H1 (cell line): ENCODE data around the gene NHEJ1. TPM values are rescaled to one million over a fixed set of nuclear protein-coding genes. Genes with fewer than 3 reads are reported as not detected.

Experiments used
- CTCF ChIA-PET: fragments of 300-600 bp; sonication (Branson Sonifier 250); formaldehyde crosslinking; loops from one replicate; lab custom pipeline; 2021; ENCODE audit not compliant: partially characterized antibody; lab: Charles Lee
- POLR2A ChIA-PET: fragments of 300-600 bp; sonication (Branson Sonifier 250); formaldehyde crosslinking; loops from one replicate; lab custom pipeline; 2021; ENCODE audit warnings: inconsistent platforms; ENCODE audit not compliant: partially characterized antibody; lab: Charles Lee
- DNase-seq, 2 experiments: peaks; one replicate each; pipeline versions ENCODE4 v3.0.0 to v3.0.0-alpha.2; 2010 to 2022; ENCODE audit warnings: low spot score in 2 of 2, low read depth in 1 of 2, mixed read lengths in 1 of 2
- FAIRE-seq: peaks from 2 replicates; lab custom pipeline; 2011; peaks lifted over from hg19 to GRCh38; lab: Jason Lieb, UNC
- H2AFZ ChIP-seq: 2 replicates; pipeline ENCODE4 v1.8.1; 2012; ENCODE audit warnings: low read length, inconsistent platforms
- H2AK5ac ChIP-seq: 2 replicates; pipeline ENCODE4 v1.6.1; 2013; ENCODE audit warnings: low read depth, low read length
- H2BK120ac ChIP-seq: replicated peaks from 2 replicates; pipeline ENCODE3; 2013; ENCODE audit warnings: low read depth, low read length, inconsistent platforms
- H2BK12ac ChIP-seq: 2 replicates; pipeline ENCODE4 v1.6.1; 2013; ENCODE audit warnings: low read depth, low read length
- H2BK15ac ChIP-seq: 2 replicates; pipeline ENCODE4 v1.6.1; 2013; ENCODE audit warnings: low read length
- H2BK20ac ChIP-seq: 2 replicates; pipeline ENCODE4 v1.6.1; 2013; ENCODE audit warnings: low read length
- H2BK5ac ChIP-seq: 2 replicates; pipeline ENCODE4 v1.6.1; 2013; ENCODE audit warnings: low read depth, low read length
- H3K14ac ChIP-seq: 2 replicates; pipeline ENCODE4 v1.6.1; 2013; ENCODE audit warnings: inconsistent platforms; ENCODE audit not compliant: insufficient read length
- H3K18ac ChIP-seq: 2 replicates; pipeline ENCODE4 v1.6.1; 2013; ENCODE audit warnings: low read length; ENCODE audit errors: extremely low read depth
- H3K23ac ChIP-seq: 2 replicates; pipeline ENCODE4 v1.6.1; 2013; ENCODE audit warnings: inconsistent platforms; ENCODE audit not compliant: insufficient read length
- H3K23me2 ChIP-seq: 2 replicates; pipeline ENCODE4 v1.6.1; 2013; ENCODE audit warnings: low read depth, low read length
- H3K27ac ChIP-seq: 2 replicates; pipeline ENCODE4 v1.6.1; 2011; ENCODE audit warnings: low read depth, low read length, inconsistent platforms
- H3K27me3 ChIP-seq, 4 experiments: replicated peaks in 1 of 4; 1 replicate in 1 of 4; 2 replicates in 3 of 4; pipeline versions ENCODE4 v1.6.1 to v1.8.1; 2011 to 2013; ENCODE audit warnings: low read length in 3 of 4, mild to moderate bottlenecking in 3 of 4, inconsistent platforms in 2 of 4, mixed read lengths in 2 of 4, moderate library complexity in 1 of 4; ENCODE audit not compliant: control insufficient read depth in 3 of 4, insufficient read depth in 3 of 4; ENCODE audit errors: extremely low read depth in 1 of 4
- H3K36me3 ChIP-seq, 4 experiments: 2 replicates each; pipeline versions ENCODE4 v1.6.1 to v1.8.1; 2011 to 2013; ENCODE audit warnings: mild to moderate bottlenecking in 4 of 4, low read length in 3 of 4, moderate library complexity in 2 of 4, control low read depth in 1 of 4, inconsistent platforms in 1 of 4; ENCODE audit not compliant: insufficient read depth in 4 of 4, control insufficient read depth in 2 of 4
- H3K4ac ChIP-seq: replicated peaks from 2 replicates; pipeline ENCODE3; 2013; ENCODE audit warnings: low read length, low read depth, mixed read lengths, inconsistent platforms; ENCODE audit not compliant: insufficient read length
- H3K4me1 ChIP-seq, 4 experiments: replicated peaks in 1 of 4; 1 replicate in 1 of 4; 2 replicates in 3 of 4; pipeline versions ENCODE4 v1.6.1 to v1.8.1; 2011 to 2013; ENCODE audit warnings: low read length in 3 of 4, inconsistent platforms in 2 of 4, mixed read lengths in 1 of 4; ENCODE audit not compliant: insufficient read depth in 4 of 4, control insufficient read depth in 3 of 4
- H3K4me2 ChIP-seq, 2 experiments: 2 replicates each; pipeline versions ENCODE4 v1.6.1 to v1.8.1; 2011 to 2013; ENCODE audit warnings: low read depth in 2 of 2, low read length in 2 of 2, control low read depth in 1 of 2, inconsistent platforms in 1 of 2, mild to moderate bottlenecking in 1 of 2; ENCODE audit not compliant: insufficient read depth in 1 of 2
- H3K4me3 ChIP-seq, 4 experiments: fragments of 200-600, 300-600 bp in 1 of 4; sonication (generic), shearing (Covaris generic), sonication (Bioruptor Twin) in 1 of 4; 2 replicates each; pipeline versions ENCODE4 v1.5.1 to v1.8.1; 2011 to 2016; ENCODE audit warnings: low read length in 4 of 4, low read depth in 3 of 4, control low read depth in 2 of 4, inconsistent platforms in 2 of 4, mild to moderate bottlenecking in 2 of 4, mixed read lengths in 1 of 4, moderate library complexity in 1 of 4; ENCODE audit not compliant: insufficient read depth in 2 of 4; ENCODE audit errors: extremely low read depth in 1 of 4
- H3K56ac ChIP-seq: replicated peaks from 2 replicates; pipeline ENCODE3; 2013; ENCODE audit warnings: low read depth, mild to moderate bottlenecking, mixed read lengths, low read length, inconsistent platforms; ENCODE audit not compliant: insufficient read length
- H3K79me1 ChIP-seq: 2 replicates; pipeline ENCODE4 v1.6.1; 2013; ENCODE audit warnings: low read depth, low read length, control low read depth
- H3K79me2 ChIP-seq, 2 experiments: 2 replicates each; pipeline versions ENCODE4 v1.6.1 to v1.8.1; 2012 to 2013; ENCODE audit warnings: low read length in 2 of 2, mild to moderate bottlenecking in 2 of 2, inconsistent platforms in 1 of 2; ENCODE audit not compliant: insufficient read depth in 2 of 2, control insufficient read depth in 1 of 2
- H3K9ac ChIP-seq, 4 experiments: replicated peaks in 1 of 4; 1 replicate in 1 of 4; 2 replicates in 3 of 4; pipeline versions ENCODE4 v1.6.1 to v1.8.1; 2011 to 2013; ENCODE audit warnings: low read depth in 3 of 4, low read length in 3 of 4, control low read depth in 2 of 4, mild to moderate bottlenecking in 2 of 4, moderate library complexity in 2 of 4, inconsistent platforms in 1 of 4; ENCODE audit errors: extremely low read depth in 1 of 4
- H3K9me3 ChIP-seq, 2 experiments: 2 replicates each; pipeline versions ENCODE4 v1.6.1 to v1.8.1; 2012 to 2013; ENCODE audit warnings: mild to moderate bottlenecking in 2 of 2, moderate library complexity in 2 of 2, control low read depth in 1 of 2, inconsistent platforms in 1 of 2, low read depth in 1 of 2, low read length in 1 of 2, mixed read lengths in 1 of 2; ENCODE audit not compliant: insufficient read depth in 2 of 2
- H4K20me1 ChIP-seq, 2 experiments: replicated peaks in 1 of 2; 2 replicates each; pipeline versions ENCODE3 to v1.8.1; 2011 to 2013; ENCODE audit warnings: inconsistent platforms in 2 of 2, low read length in 2 of 2, mild to moderate bottlenecking in 1 of 2; ENCODE audit not compliant: insufficient read depth in 2 of 2, control insufficient read depth in 1 of 2
- H4K5ac ChIP-seq: 2 replicates; pipeline ENCODE4 v1.6.1; 2013; ENCODE audit warnings: low read length, low read depth, mixed read lengths, inconsistent platforms; ENCODE audit not compliant: insufficient read length
- H4K8ac ChIP-seq: 2 replicates; pipeline ENCODE4 v1.8.0; 2013; ENCODE audit warnings: mild to moderate bottlenecking, moderate library complexity, low read length, inconsistent platforms; ENCODE audit not compliant: insufficient read depth; ENCODE audit errors: extremely low read depth
- H4K91ac ChIP-seq: replicated peaks from 2 replicates; pipeline ENCODE3; 2013; ENCODE audit warnings: low read length, mixed read lengths, inconsistent platforms; ENCODE audit not compliant: insufficient read length
- EGR1 ChIP-seq: IDR thresholded peaks from 2 replicates; pipeline ENCODE4 v1.6.1; 2011; ENCODE audit warnings: low read depth, low read length, borderline replicate concordance
- EP300 ChIP-seq, 2 experiments: IDR thresholded peaks; 1 replicate in 1 of 2; 2 replicates in 1 of 2; pipeline ENCODE4 v1.6.1; 2011 to 2012; ENCODE audit warnings: low read depth in 2 of 2, low read length in 2 of 2, mild to moderate bottlenecking in 2 of 2, borderline replicate concordance in 1 of 2, inconsistent platforms in 1 of 2, moderate library complexity in 1 of 2
- MAX ChIP-seq: IDR thresholded peaks from 2 replicates; pipeline ENCODE4 v1.6.1; 2012; ENCODE audit warnings: inconsistent platforms
- SP4 ChIP-seq: IDR thresholded peaks from 2 replicates; pipeline ENCODE4 v1.6.1; 2012; ENCODE audit warnings: low read length, inconsistent platforms
- SUZ12 ChIP-seq: fragments of 200-600 bp; sonication (generic); IDR thresholded peaks from 2 replicates; pipeline ENCODE4 v1.6.1; 2012; ENCODE audit warnings: mild to moderate bottlenecking, inconsistent platforms, low read length, moderate library complexity, mixed read lengths
- TAF7 ChIP-seq: optimal IDR thresholded peaks from 2 replicates; pipeline ENCODE3; 2011; ENCODE audit warnings: low read depth, mild to moderate bottlenecking, inconsistent platforms, low read length, moderate library complexity, borderline replicate concordance
- USF2 ChIP-seq: IDR thresholded peaks from 2 replicates; pipeline ENCODE4 v1.6.1; 2011; ENCODE audit warnings: low read length, improper control_type of control experiment
- YY1 ChIP-seq: IDR thresholded peaks from 2 replicates; pipeline ENCODE4 v1.6.1; 2011; ENCODE audit warnings: low read depth, mild to moderate bottlenecking, low read length
- WGBS, 2 experiments: shearing (Covaris generic) in 1 of 2; methylation state at CpG; one replicate each; pipeline versions ENCODE4 v1.1.6 to v1.1.7; 2013 to 2015; ENCODE audit warnings: low lambda C conversion rate in 2 of 2, mixed read lengths in 2 of 2, inconsistent platforms in 1 of 2, low coverage in 1 of 2, missing lambda C conversion rate in 1 of 2; ENCODE audit not compliant: insufficient replicate concordance in 2 of 2, insufficient coverage in 1 of 2, insufficient read length in 1 of 2; ENCODE audit errors: extremely low coverage in 1 of 2, missing lambda C conversion rate in 1 of 2; 5-methylcytosine and 5-hydroxymethylcytosine counted together
- polyA plus RNA-seq, 7 experiments: library from polyadenylated mRNA; depleted of rRNA in 3 of 7; stranded (reverse) in 5 of 7; unstranded in 2 of 7; fragments of >200 nt in 5 of 7; fragments of 200-250 nt in 2 of 7; gene quantifications; 1 replicate in 5 of 7; 2 replicates in 1 of 7; 4 replicates in 1 of 7; pipeline versions ENCODE4 v1.2.1 to v1.2.3, GENCODE V29; 2011 to 2013; ENCODE audit warnings: missing spikeins in 2 of 7, mixed read lengths in 2 of 7
- total RNA-seq: library from RNA; stranded (reverse); fragmentation: NEBNext Ultra II Directional; extraction: Animal tissue kit (Norgen Biotek cat#: 25700); gene quantifications from 2 replicates; pipeline ENCODE4 v1.2.1, GENCODE V29; 2021

Gene NHEJ1
- total and polyA plus RNA-seq, 2 of the 8 experiments (the other 6 are each of a cell fraction or from before 2014, with no cell fraction given) = 22.7 to 24.1 TPM

- H3K79me1 ChIP-seq = no peaks in the 10 kb centered on the region
- H3K4ac ChIP-seq = no peak overlapping the region
- ChIA-PET CTCF (interaction anchor here (0.6 to 12.5 kb wide), 14 partner anchors 10 to 274 kb away, joined by 3 to 149 read pairs (median 6); no protein-coding TSS in a partner anchor), POLR2A (interaction anchor here (0.6 kb wide), 1 partner anchor 123 kb away, joined by 3 read pairs; no protein-coding TSS in a partner anchor)
- no peak overlapping the region for H3K23ac ChIP-seq
- TF ChIP-seq SUZ12 (no peak), EP300 (IDR thresholded peaks at IDR 0.05; ENCODE audit: borderline replicate concordance in 1 of 2, low read depth in 2 of 2, low read length in 2 of 2) (no peak), EGR1 (no peak), SP4 (no peak), USF2 (no peak), MAX (no peak), TAF7 (no peak), YY1 (no peak)
- no peak overlapping the region for H3K14ac ChIP-seq
- no peak overlapping the region for H4K8ac ChIP-seq
- no peak overlapping the region for H2AFZ ChIP-seq
- H3K27me3 ChIP-seq = no peaks in the 10 kb centered on the region
- no peak overlapping the region for H3K56ac ChIP-seq
- no peak overlapping the region for H2BK12ac ChIP-seq
- H2BK120ac ChIP-seq = no peak overlapping the region
- H3K18ac ChIP-seq = no peak overlapping the region
- H3K4me3 ChIP-seq = no peak overlapping the region
- H3K4me2 ChIP-seq = no peak overlapping the region
- no peak overlapping the region for H2BK20ac ChIP-seq
- H3K79me2 ChIP-seq = no peaks in the 10 kb centered on the region
- no peak overlapping the region for H4K5ac ChIP-seq
- H3K9me3 ChIP-seq = no peaks in the 10 kb centered on the region
- no peak overlapping the region for H3K9ac ChIP-seq
- FAIRE-seq (no peak), DNase-seq (no peak)
- 81% methylated on average over 1 of the region's 1 CpG; no CpG with 5 or more reads in 1 of the 2 experiments for WGBS, 2 experiments
- no peak overlapping the region for H3K27ac ChIP-seq
- no peak overlapping the region for H2AK5ac ChIP-seq
- H3K23me2 ChIP-seq = no peaks in the 10 kb centered on the region
- peaks cover 0 to 12% (median under 1%) of the 10 kb centered on the region in 4 experiments; a peak in 5 of 8 replicates for H3K36me3 ChIP-seq
- H4K20me1 ChIP-seq = peaks cover 0 to 2% of the 10 kb centered on the region in 2 experiments
- H4K91ac ChIP-seq = no peak overlapping the region
- H2BK15ac ChIP-seq = no peak overlapping the region
- no peak overlapping the region for H2BK5ac ChIP-seq
- no peaks in the 10 kb centered on the region for H3K4me1 ChIP-seq
Measured at GRCh38 chr2:219149667-219150066, 10.9 kb downstream of the NHEJ1 start.
